GM12878 (cell line): Measurements from ENCODE around the gene ITGA5. TPM values are rescaled to one million over a fixed set of nuclear protein-coding genes. Genes with fewer than 3 reads are reported as not detected.

Experiments used
- BCL11A ChIP-seq: IDR thresholded peaks from 2 replicates; pipeline ENCODE4 v1.6.1; 2011; ENCODE audit warnings: low read depth, low read length
- BHLHE40 ChIP-seq, 2 experiments: fragments of 450-650 bp in 1 of 2; IDR thresholded peaks; 2 replicates each; pipeline ENCODE4 v1.6.1; 2011 to 2017; ENCODE audit warnings: low read depth in 2 of 2, borderline replicate concordance in 1 of 2, improper control_type of control experiment in 1 of 2, low read length in 1 of 2, mild to moderate bottlenecking in 1 of 2
- CREB1 ChIP-seq: IDR thresholded peaks from 2 replicates; pipeline ENCODE4 v1.6.1; 2012; ENCODE audit warnings: low read depth, mild to moderate bottlenecking, inconsistent platforms
- CREM ChIP-seq: IDR thresholded peaks from 2 replicates; pipeline ENCODE4 v1.6.1; 2014; ENCODE audit warnings: antibody characterized with exemption, low read depth
- EED ChIP-seq: sonication (generic); IDR thresholded peaks from 2 replicates; pipeline ENCODE4 v1.6.1; 2016; ENCODE audit warnings: antibody characterized with exemption, low read depth
- FOS ChIP-seq: IDR thresholded peaks from 3 replicates; pipeline ENCODE4 v1.6.1; 2011; ENCODE audit warnings: borderline replicate concordance; ENCODE audit not compliant: insufficient read length; ENCODE audit errors: extremely low read depth
- FOXK2 ChIP-seq: fragments of 450-650 bp; IDR thresholded peaks from 2 replicates; pipeline ENCODE4 v1.6.1; 2017; ENCODE audit warnings: mild to moderate bottlenecking, moderate library complexity
- GATAD2B ChIP-seq: fragments of 450-650 bp; conservative IDR thresholded peaks from 2 replicates; pipeline ENCODE4 v1.6.1; 2017; ENCODE audit warnings: low read depth, mild to moderate bottlenecking, moderate library complexity
- IKZF1 ChIP-seq: fragments of 450-650 bp; conservative IDR thresholded peaks from 2 replicates; pipeline ENCODE4 v1.6.1; 2017; ENCODE audit warnings: antibody characterized with exemption, mild to moderate bottlenecking
- KLF5 ChIP-seq: fragments of 450-650 bp; IDR thresholded peaks from 2 replicates; pipeline ENCODE4 v1.6.1; 2014; ENCODE audit warnings: mild to moderate bottlenecking; ENCODE audit not compliant: partially characterized antibody
- NFIC ChIP-seq: IDR thresholded peaks from 2 replicates; pipeline ENCODE4 v1.6.1; 2012; ENCODE audit warnings: low read depth, mild to moderate bottlenecking, inconsistent platforms, low read length, moderate library complexity
- NFXL1 ChIP-seq: fragments of 450-650 bp; IDR thresholded peaks from 2 replicates; pipeline ENCODE4 v1.6.1; 2017; ENCODE audit warnings: antibody characterized with exemption, mild to moderate bottlenecking, borderline replicate concordance
- NRF1 ChIP-seq: conservative IDR thresholded peaks from 2 replicates; pipeline ENCODE4 v1.6.1; 2011; ENCODE audit warnings: mild to moderate bottlenecking, low read depth, low read length, improper control_type of control experiment
- SIN3A ChIP-seq: IDR thresholded peaks from 2 replicates; pipeline ENCODE4 v1.6.1; 2012; ENCODE audit warnings: low read depth, low read length, improper control_type of control experiment
- SMARCA5 ChIP-seq: fragments of 450-650 bp; IDR thresholded peaks from 2 replicates; pipeline ENCODE4 v1.6.1; 2017; ENCODE audit warnings: mild to moderate bottlenecking
- TCF7 ChIP-seq: IDR thresholded peaks from 2 replicates; pipeline ENCODE4 v1.6.1; 2014; ENCODE audit warnings: antibody characterized with exemption, borderline replicate concordance
- WRNIP1 ChIP-seq: IDR thresholded peaks from 2 replicates; pipeline ENCODE4 v1.6.1; 2011; ENCODE audit warnings: low read depth, low read length, improper control_type of control experiment, borderline replicate concordance
- ZNF217 ChIP-seq: fragments of 450-650 bp; IDR thresholded peaks from 2 replicates; pipeline ENCODE4 v1.6.1; 2017; ENCODE audit warnings: antibody characterized with exemption, mild to moderate bottlenecking
- ZNF274 ChIP-seq: IDR thresholded peaks from one replicate; pipeline ENCODE4 v1.8.0; 2011; ENCODE audit not compliant: insufficient read length, insufficient read depth
- ZNF384 ChIP-seq: IDR thresholded peaks from 2 replicates; pipeline ENCODE4 v1.6.1; 2012; ENCODE audit warnings: low read depth, mild to moderate bottlenecking, low read length, improper control_type of control experiment, borderline replicate concordance
- polyA plus RNA-seq, 11 experiments: library from polyadenylated mRNA; depleted of rRNA in 4 of 11; unstranded in 6 of 11; stranded (reverse) in 5 of 11; fragments of >200 nt; fragmentation: Nextera tagmentation in 4 of 11; fragmentation: Illumina TruSeq in 1 of 11; extraction: Ambion mirVana in 4 of 11; extraction: Trizol in 1 of 11; gene quantifications; 1 replicate in 1 of 11; 2 replicates in 10 of 11; pipeline versions ENCODE4 v1.2.1 to v1.2.3, GENCODE V29; 2011 to 2016; ENCODE audit warnings: inconsistent platforms in 2 of 11, missing spikeins in 2 of 11, low read depth in 1 of 11
- total RNA-seq, 4 experiments: library from RNA; depleted of rRNA in 3 of 4; stranded (reverse); fragments of >200 nt in 3 of 4; fragmentation: Illumina TruSeq in 1 of 4; extraction: Trizol in 1 of 4; gene quantifications; 2 replicates each; pipeline versions ENCODE4 v1.2.1 to v1.2.3, GENCODE V29; 2013 to 2021
- TF ChIP-seq, protein P1 (sequence below): fragments of 450-650 bp; IDR thresholded peaks from 2 replicates; pipeline ENCODE4 v1.6.1; 2017; ENCODE audit warnings: mild to moderate bottlenecking
- TF ChIP-seq, protein P2 (sequence below): IDR thresholded peaks from 2 replicates; pipeline ENCODE4 v1.6.1; 2011; ENCODE audit warnings: low read depth, low read length, improper control_type of control experiment, borderline replicate concordance
- TF ChIP-seq, protein P3 (sequence below): IDR thresholded peaks from 2 replicates; pipeline ENCODE4 v1.6.1; 2011; ENCODE audit warnings: borderline replicate concordance, low read depth, mild to moderate bottlenecking, moderate library complexity, mixed read lengths, low read length; ENCODE audit not compliant: insufficient read depth; ENCODE audit errors: extremely low read length
- TF ChIP-seq, protein P4 (sequence below): fragments of 450-650 bp; IDR thresholded peaks from 2 replicates; pipeline ENCODE4 v1.6.1; 2017; ENCODE audit warnings: low read depth, mild to moderate bottlenecking, moderate library complexity
- TF ChIP-seq, protein P5 (sequence below): IDR thresholded peaks from 2 replicates; pipeline ENCODE4 v1.6.1; 2011; ENCODE audit warnings: low read depth, mild to moderate bottlenecking, low read length, moderate library complexity, borderline replicate concordance; ENCODE audit errors: extremely low read depth

The ITGA5 gene
- total and polyA plus RNA-seq, 10 of the 15 experiments (the other 5 are each of a cell fraction or from before 2014, with no cell fraction given), result 0.15 to 22.5 (median 0.61) TPM

DNA sequence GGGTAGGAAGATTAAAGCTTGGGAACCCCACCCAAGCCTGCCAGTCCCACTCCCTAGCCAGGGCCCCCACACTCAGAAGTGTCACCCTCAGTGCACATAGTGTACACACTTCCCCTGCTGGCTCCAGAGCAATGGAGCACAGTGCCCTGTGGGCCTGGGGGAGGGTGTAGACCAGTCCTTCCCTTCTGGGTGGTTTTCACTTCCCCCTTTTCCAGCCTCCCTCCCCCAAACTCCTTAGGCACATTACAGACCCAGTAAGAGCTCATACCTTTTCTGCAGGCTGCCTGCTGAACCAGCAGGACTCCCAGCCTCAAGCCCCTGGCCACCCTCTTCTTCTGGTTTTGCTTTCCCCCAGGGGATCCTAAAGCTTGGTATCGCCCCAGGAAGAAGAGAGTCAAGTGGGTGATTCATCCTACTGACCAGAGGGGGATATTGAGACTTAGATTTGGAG lies 34.5 kb downstream of the ITGA5 start, which contains the start of gene ZNF385A (continued):
- TF ChIP-seq, protein P1, sequence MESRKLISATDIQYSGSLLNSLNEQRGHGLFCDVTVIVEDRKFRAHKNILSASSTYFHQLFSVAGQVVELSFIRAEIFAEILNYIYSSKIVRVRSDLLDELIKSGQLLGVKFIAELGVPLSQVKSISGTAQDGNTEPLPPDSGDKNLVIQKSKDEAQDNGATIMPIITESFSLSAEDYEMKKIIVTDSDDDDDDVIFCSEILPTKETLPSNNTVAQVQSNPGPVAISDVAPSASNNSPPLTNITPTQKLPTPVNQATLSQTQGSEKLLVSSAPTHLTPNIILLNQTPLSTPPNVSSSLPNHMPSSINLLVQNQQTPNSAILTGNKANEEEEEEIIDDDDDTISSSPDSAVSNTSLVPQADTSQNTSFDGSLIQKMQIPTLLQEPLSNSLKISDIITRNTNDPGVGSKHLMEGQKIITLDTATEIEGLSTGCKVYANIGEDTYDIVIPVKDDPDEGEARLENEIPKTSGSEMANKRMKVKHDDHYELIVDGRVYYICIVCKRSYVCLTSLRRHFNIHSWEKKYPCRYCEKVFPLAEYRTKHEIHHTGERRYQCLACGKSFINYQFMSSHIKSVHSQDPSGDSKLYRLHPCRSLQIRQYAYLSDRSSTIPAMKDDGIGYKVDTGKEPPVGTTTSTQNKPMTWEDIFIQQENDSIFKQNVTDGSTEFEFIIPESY, result no peak
- TF ChIP-seq NFIC (peak; percentile 17; the same call in 1 of the 2 replicates), GATAD2B (peak; percentile 38; the same call in 1 of the 2 replicates), KLF5 (no peak), NRF1 (no peak), FOXK2 (no peak), NFXL1 (no peak), ZNF384 (no peak), BCL11A (no peak), WRNIP1 (no peak), FOS (no peak), TCF7 (no peak), ZNF217 (no peak), IKZF1 (peak; percentile 71), BHLHE40 (IDR thresholded peaks at IDR 0.05; ENCODE audit: borderline replicate concordance in 1 of 2, low read depth in 2 of 2, low read length in 1 of 2) (peak in 1 of 2 experiments; percentile 24; a peak in 1 of 4 replicates), CREB1 (no peak), ZNF274 (no peak), SIN3A (no peak), EED (peak; percentile 68), SMARCA5 (no peak), CREM (no peak)
- TF ChIP-seq, protein P2, sequence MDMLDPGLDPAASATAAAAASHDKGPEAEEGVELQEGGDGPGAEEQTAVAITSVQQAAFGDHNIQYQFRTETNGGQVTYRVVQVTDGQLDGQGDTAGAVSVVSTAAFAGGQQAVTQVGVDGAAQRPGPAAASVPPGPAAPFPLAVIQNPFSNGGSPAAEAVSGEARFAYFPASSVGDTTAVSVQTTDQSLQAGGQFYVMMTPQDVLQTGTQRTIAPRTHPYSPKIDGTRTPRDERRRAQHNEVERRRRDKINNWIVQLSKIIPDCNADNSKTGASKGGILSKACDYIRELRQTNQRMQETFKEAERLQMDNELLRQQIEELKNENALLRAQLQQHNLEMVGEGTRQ, result no peak
- TF ChIP-seq, protein P3, sequence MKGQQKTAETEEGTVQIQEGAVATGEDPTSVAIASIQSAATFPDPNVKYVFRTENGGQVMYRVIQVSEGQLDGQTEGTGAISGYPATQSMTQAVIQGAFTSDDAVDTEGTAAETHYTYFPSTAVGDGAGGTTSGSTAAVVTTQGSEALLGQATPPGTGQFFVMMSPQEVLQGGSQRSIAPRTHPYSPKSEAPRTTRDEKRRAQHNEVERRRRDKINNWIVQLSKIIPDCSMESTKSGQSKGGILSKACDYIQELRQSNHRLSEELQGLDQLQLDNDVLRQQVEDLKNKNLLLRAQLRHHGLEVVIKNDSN, result no peak
- TF ChIP-seq, protein P4, sequence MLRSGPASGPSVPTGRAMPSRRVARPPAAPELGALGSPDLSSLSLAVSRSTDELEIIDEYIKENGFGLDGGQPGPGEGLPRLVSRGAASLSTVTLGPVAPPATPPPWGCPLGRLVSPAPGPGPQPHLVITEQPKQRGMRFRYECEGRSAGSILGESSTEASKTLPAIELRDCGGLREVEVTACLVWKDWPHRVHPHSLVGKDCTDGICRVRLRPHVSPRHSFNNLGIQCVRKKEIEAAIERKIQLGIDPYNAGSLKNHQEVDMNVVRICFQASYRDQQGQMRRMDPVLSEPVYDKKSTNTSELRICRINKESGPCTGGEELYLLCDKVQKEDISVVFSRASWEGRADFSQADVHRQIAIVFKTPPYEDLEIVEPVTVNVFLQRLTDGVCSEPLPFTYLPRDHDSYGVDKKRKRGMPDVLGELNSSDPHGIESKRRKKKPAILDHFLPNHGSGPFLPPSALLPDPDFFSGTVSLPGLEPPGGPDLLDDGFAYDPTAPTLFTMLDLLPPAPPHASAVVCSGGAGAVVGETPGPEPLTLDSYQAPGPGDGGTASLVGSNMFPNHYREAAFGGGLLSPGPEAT, result 0 out of 2 replicates have a peak, but pooled peaks have one; percentile 14
- TF ChIP-seq, protein P5, sequence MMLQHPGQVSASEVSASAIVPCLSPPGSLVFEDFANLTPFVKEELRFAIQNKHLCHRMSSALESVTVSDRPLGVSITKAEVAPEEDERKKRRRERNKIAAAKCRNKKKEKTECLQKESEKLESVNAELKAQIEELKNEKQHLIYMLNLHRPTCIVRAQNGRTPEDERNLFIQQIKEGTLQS, result no peak
